ENCODE data around the gene POU2AF1. TPM values are rescaled to one million over a fixed set of nuclear protein-coding genes. Genes with fewer than 3 reads are reported as not detected.

The POU2AF1 gene
- total RNA-seq, 1 donor from 2014 or later, result not detected

- Mint-ChIP-seq H3K4me1 (ENCODE audit: low read depth, unreplicated experiment) (no peaks in the 10 kb centered on the region), H3K4me3 (ENCODE audit: unreplicated experiment) (no peak overlapping the region), H3K9me3 (ENCODE audit: unreplicated experiment) (peaks cover 3% of the 10 kb centered on the region), H3K27ac (ENCODE audit: unreplicated experiment) (no peak overlapping the region), H3K27me3 (ENCODE audit: unreplicated experiment) (peaks cover 3% of the 10 kb centered on the region), H3K36me3 (ENCODE audit: unreplicated experiment) (peaks cover 4% of the 10 kb centered on the region)
- TF ChIP-seq CTCF (IDR thresholded peaks at IDR 0.05; ENCODE audit: partially characterized antibody, unreplicated experiment), result no peak
- DNase-seq, result no peak
These were observed 594 bp upstream of the POU2AF1 start for GRCh38 chr11:111379602-111380136.

- Mint-ChIP-seq H3K4me1 (ENCODE audit: low read depth, unreplicated experiment) (no peaks in the 10 kb centered on the region), H3K27me3 (ENCODE audit: unreplicated experiment) (peaks cover 3% of the 10 kb centered on the region), H3K27ac (ENCODE audit: unreplicated experiment) (no peak overlapping the region), H3K4me3 (ENCODE audit: unreplicated experiment) (no peak overlapping the region), H3K9me3 (ENCODE audit: unreplicated experiment) (peaks cover 3% of the 10 kb centered on the region), H3K36me3 (ENCODE audit: unreplicated experiment) (peaks cover 4% of the 10 kb centered on the region)
- DNase-seq, result no peak
- TF ChIP-seq CTCF (IDR thresholded peaks at IDR 0.05; ENCODE audit: partially characterized antibody, unreplicated experiment), result no peak
These were observed 752 bp downstream of the POU2AF1 start for GRCh38 chr11:111378185-111378860.

- Mint-ChIP-seq H3K9me3 (ENCODE audit: unreplicated experiment) (peaks cover 3% of the 10 kb centered on the region), H3K36me3 (ENCODE audit: unreplicated experiment) (peaks cover 4% of the 10 kb centered on the region), H3K4me3 (ENCODE audit: unreplicated experiment) (no peak overlapping the region), H3K4me1 (ENCODE audit: low read depth, unreplicated experiment) (no peaks in the 10 kb centered on the region), H3K27ac (ENCODE audit: unreplicated experiment) (no peak overlapping the region), H3K27me3 (ENCODE audit: unreplicated experiment) (peaks cover 3% of the 10 kb centered on the region)
- no peak for TF ChIP-seq CTCF (IDR thresholded peaks at IDR 0.05; ENCODE audit: partially characterized antibody, unreplicated experiment)
- no peak for DNase-seq
These were observed 2.7 kb downstream of the POU2AF1 start for GRCh38 chr11:111376181-111376871.

- TF ChIP-seq CTCF (IDR thresholded peaks at IDR 0.05; ENCODE audit: partially characterized antibody, unreplicated experiment), result no peak
- no peak overlapping the region for H3K4me3 Mint-ChIP-seq (ENCODE audit: unreplicated experiment)
- H3K9me3 Mint-ChIP-seq (ENCODE audit: unreplicated experiment), result no peaks in the 10 kb centered on the region
- no peaks in the 10 kb centered on the region for H3K36me3 Mint-ChIP-seq (ENCODE audit: unreplicated experiment)
- no peaks in the 10 kb centered on the region for H3K27me3 Mint-ChIP-seq (ENCODE audit: unreplicated experiment)
- no peak overlapping the region for H3K27ac Mint-ChIP-seq (ENCODE audit: unreplicated experiment)
- DNase-seq, result no peak
- no peaks in the 10 kb centered on the region for H3K4me1 Mint-ChIP-seq (ENCODE audit: low read depth, unreplicated experiment)
These were observed 5.5 kb downstream of the POU2AF1 start for GRCh38 chr11:111373590-111373989.

- Mint-ChIP-seq H3K27me3 (ENCODE audit: unreplicated experiment) (no peaks in the 10 kb centered on the region), H3K36me3 (ENCODE audit: unreplicated experiment) (no peaks in the 10 kb centered on the region), H3K4me1 (ENCODE audit: low read depth, unreplicated experiment) (no peaks in the 10 kb centered on the region), H3K9me3 (ENCODE audit: unreplicated experiment) (peaks cover under 1% of the 10 kb centered on the region), H3K27ac (ENCODE audit: unreplicated experiment) (no peak overlapping the region), H3K4me3 (ENCODE audit: unreplicated experiment) (no peak overlapping the region)
- DNase-seq, result no peak
- no peak for TF ChIP-seq CTCF (IDR thresholded peaks at IDR 0.05; ENCODE audit: partially characterized antibody, unreplicated experiment)
These were observed 6.5 kb downstream of the POU2AF1 start for GRCh38 chr11:111372538-111372937.
